Uterus (tissue), 2 donors: ENCODE results near the gene SELENOO.

ENCODE experiments used
- CTCF ChIP-seq, 4 experiments: fragments of 200-600 bp in 2 of 4; fragments of 450-650 bp in 2 of 4; sonication (generic) in 2 of 4; IDR thresholded peaks; one replicate each; pipeline ENCODE4 v1.5.1; 2016 to 2019; ENCODE audit warnings: antibody characterized with exemption in 4 of 4, mild to moderate bottlenecking in 2 of 4, moderate library complexity in 1 of 4
- POLR2A ChIP-seq, 2 donors: fragments of 450-650 bp; IDR thresholded peaks; one replicate each; pipeline ENCODE4 v1.6.1; 2016; ENCODE audit warnings: antibody characterized with exemption in 2 of 2, mild to moderate bottlenecking in 1 of 2, moderate library complexity in 1 of 2

DNA sequence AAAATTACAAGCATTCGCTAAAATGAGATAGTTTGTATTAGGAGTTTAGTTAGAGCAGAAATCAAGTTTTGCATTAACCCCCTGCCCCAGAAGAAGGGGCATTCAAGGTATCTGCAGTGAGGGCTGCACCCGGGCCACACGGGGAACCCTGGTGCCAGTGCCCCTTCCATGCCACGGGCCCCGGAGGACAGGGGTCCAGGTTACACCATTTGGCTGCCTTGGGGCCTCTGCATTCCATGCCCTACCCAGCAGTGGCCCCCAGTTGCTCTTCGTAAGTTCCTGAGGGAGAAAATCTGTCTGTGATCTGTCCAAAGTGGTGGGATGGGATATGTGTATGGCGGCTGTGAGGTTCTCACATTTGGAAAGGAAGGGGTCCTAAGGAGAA lies 47.1 kb upstream of the SELENOO start:
- no peak for TF ChIP-seq CTCF (IDR thresholded peaks at IDR 0.05)
- TF ChIP-seq POLR2A (IDR thresholded peaks at IDR 0.05), result no peak
